Smooth muscle cell (in vitro differentiated cells): ENCODE data around the gene PACSIN2. TPM values are rescaled to one million over a fixed set of nuclear protein-coding genes. Genes with fewer than 3 reads are reported as not detected.
A peak's percentile ranks its signal among the peaks of the same experiment; 100 is the strongest.

Experiments used
- DNase-seq: peaks from one replicate; lab custom pipeline; 2025; ENCODE audit not compliant: unreplicated experiment; lab: John Stamatoyannopoulos, UW
- H2AFZ ChIP-seq: fragments of 200-600 bp; sonication (generic); 2 replicates; pipeline ENCODE4 v1.6.0; 2016; ENCODE audit warnings: antibody characterized with exemption, low read depth, mild to moderate bottlenecking
- H3F3A ChIP-seq: fragments of 200-600 bp; sonication (generic); 2 replicates; pipeline ENCODE4 v1.6.0; 2017; ENCODE audit warnings: antibody characterized with exemption, low read depth
- H3K27ac ChIP-seq: fragments of 200-600 bp; sonication (generic); 2 replicates; pipeline ENCODE4 v1.5.1; 2016; ENCODE audit warnings: low read depth, mild to moderate bottlenecking
- H3K27me3 ChIP-seq: fragments of 200-600 bp; sonication (generic); 2 replicates; pipeline ENCODE4 v1.6.1; 2016; ENCODE audit warnings: low read depth, mild to moderate bottlenecking
- H3K36me3 ChIP-seq: fragments of 200-600 bp; sonication (generic); 2 replicates; pipeline ENCODE4 v1.5.1; 2016; ENCODE audit warnings: low read depth
- H3K4me1 ChIP-seq: fragments of 200-600 bp; sonication (generic); 2 replicates; pipeline ENCODE4 v1.5.1; 2016; ENCODE audit warnings: low read depth
- H3K4me2 ChIP-seq: fragments of 200-600 bp; sonication (generic); 2 replicates; pipeline ENCODE4 v1.6.0; 2016; ENCODE audit warnings: mild to moderate bottlenecking
- H3K4me3 ChIP-seq: fragments of 200-600 bp; sonication (generic); 2 replicates; pipeline ENCODE4 v1.5.1; 2016; ENCODE audit warnings: mild to moderate bottlenecking
- H3K79me2 ChIP-seq: fragments of 200-600 bp; sonication (generic); 2 replicates; pipeline ENCODE4 v1.6.0; 2016; ENCODE audit warnings: low read depth, mild to moderate bottlenecking
- H3K9ac ChIP-seq: fragments of 200-600 bp; sonication (generic); 2 replicates; pipeline ENCODE4 v1.6.0; 2016; ENCODE audit warnings: low read depth
- H3K9me3 ChIP-seq: fragments of 200-600 bp; sonication (generic); replicated peaks from 2 replicates; pipeline ENCODE4 v1.5.1; 2016; ENCODE audit warnings: low read depth
- H4K20me1 ChIP-seq: fragments of 200-600 bp; sonication (generic); 2 replicates; pipeline ENCODE4 v1.6.0; 2016; ENCODE audit warnings: low read depth
- CTCF ChIP-seq: fragments of 200-600 bp; sonication (generic); IDR thresholded peaks from 2 replicates; pipeline ENCODE4 v1.5.1; 2017; ENCODE audit warnings: borderline replicate concordance, mild to moderate bottlenecking, antibody characterized with exemption; ENCODE audit not compliant: insufficient read depth, poor library complexity, severe bottlenecking
- WGBS: methylation state at CpG from one replicate; pipeline ENCODE4 v1.1.7; 2016; ENCODE audit warnings: low lambda C conversion rate; 5-methylcytosine and 5-hydroxymethylcytosine counted together
- polyA plus RNA-seq: library from polyadenylated mRNA; unstranded; fragments of >200 nt; fragmentation: Nextera tagmentation; extraction: Ambion mirVana; gene quantifications from 2 replicates; pipeline ENCODE4 v1.2.1, GENCODE V29; 2016
- total RNA-seq: library from RNA; depleted of rRNA; stranded (reverse); fragments of >200 nt; gene quantifications from 2 replicates; pipeline ENCODE4 v1.2.3, GENCODE V29; 2014

Gene PACSIN2
- total and polyA plus RNA-seq, 2 experiments from 2014 or later = 34.7 to 41.1 TPM

GRCh38 chr22:43006016-43006505, 8.9 kb downstream of the PACSIN2 start:
- no peaks in the 10 kb centered on the region for H3K9me3 ChIP-seq
- H3K4me2 ChIP-seq = no peak overlapping the region
- no peaks in the 10 kb centered on the region for H3K36me3 ChIP-seq
- H3K4me3 ChIP-seq = no peak overlapping the region
- peak overlapping the region; percentile 82 for H3K27ac ChIP-seq
- H3K4me1 ChIP-seq = peaks cover 32% of the 10 kb centered on the region
- H3K27me3 ChIP-seq = no peaks in the 10 kb centered on the region
- no peak overlapping the region for H3K9ac ChIP-seq
- peaks cover 91% of the 10 kb centered on the region for H4K20me1 ChIP-seq
- no peak overlapping the region for H2AFZ ChIP-seq
- no peak for TF ChIP-seq CTCF
- WGBS = over 99% methylated on average over 5 of the region's 5 CpGs
- H3F3A ChIP-seq = peaks cover 30% of the 10 kb centered on the region
- no peak for DNase-seq
- peaks cover 95% of the 10 kb centered on the region for H3K79me2 ChIP-seq

- Histone ChIP-seq H3K27me3 (no peaks in the 10 kb centered on the region), H3K36me3 (no peaks in the 10 kb centered on the region), H3K79me2 (peaks cover 95% of the 10 kb centered on the region), H3K27ac (peak overlapping the region; percentile 85), H3K4me2 (no peak overlapping the region), H3K4me3 (no peak overlapping the region), H3K4me1 (peaks cover 35% of the 10 kb centered on the region), H4K20me1 (peaks cover 92% of the 10 kb centered on the region), H3K9ac (no peak overlapping the region), H2AFZ (no peak overlapping the region), H3K9me3 (no peaks in the 10 kb centered on the region), H3F3A (peaks cover 30% of the 10 kb centered on the region)
- no peak for DNase-seq
- WGBS = 76% methylated on average over 2 of the region's 2 CpGs
- TF ChIP-seq CTCF = no peak
Observed at GRCh38 chr22:43005106-43005505, 9.8 kb downstream of the PACSIN2 start.

DNA sequence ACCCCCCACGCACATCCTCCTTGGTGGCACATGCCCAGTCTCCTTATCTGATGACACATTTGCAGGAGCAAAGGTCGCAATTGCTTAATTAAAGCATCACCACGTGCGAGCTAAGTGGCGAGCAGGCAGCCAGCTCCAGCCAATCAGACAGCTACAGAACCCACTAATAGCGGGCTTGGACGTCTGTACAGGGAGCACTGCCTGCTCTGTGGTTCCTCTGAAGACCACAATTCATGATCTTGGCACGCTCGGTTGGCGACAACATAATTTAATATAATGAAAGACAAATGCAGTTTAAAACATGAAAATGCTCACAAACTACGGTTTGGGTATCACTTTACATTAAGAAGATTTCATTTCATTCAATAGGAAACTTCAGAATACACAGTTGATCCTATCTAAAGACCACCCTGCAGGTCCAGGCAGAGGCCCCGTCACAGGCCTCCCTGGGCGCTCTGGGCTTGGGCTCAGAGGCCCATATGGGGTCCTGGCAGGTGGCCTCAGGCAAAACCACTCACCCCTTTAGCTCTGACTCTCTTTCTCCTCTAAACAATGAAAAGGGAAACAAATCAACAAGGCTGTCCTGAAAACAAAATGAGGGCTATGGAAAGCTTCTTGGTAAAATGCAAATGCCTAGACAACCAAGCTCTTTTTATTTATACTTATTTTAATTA, 10.4 kb downstream of the PACSIN2 start:
- Histone ChIP-seq H4K20me1 (peaks cover 92% of the 10 kb centered on the region), H3K4me1 (peaks cover 35% of the 10 kb centered on the region), H3K4me2 (peak overlapping the region; percentile 45), H3K9ac (no peak overlapping the region), H3K27ac (peak overlapping the region; percentile 85), H3K36me3 (no peaks in the 10 kb centered on the region), H3F3A (peaks cover 30% of the 10 kb centered on the region), H3K4me3 (no peak overlapping the region), H2AFZ (no peak overlapping the region), H3K9me3 (no peaks in the 10 kb centered on the region), H3K79me2 (peaks cover 95% of the 10 kb centered on the region), H3K27me3 (no peaks in the 10 kb centered on the region)
- no peak for DNase-seq
- 67% methylated on average over 13 of the region's 13 CpGs for WGBS
- TF ChIP-seq CTCF = no peak

DNA sequence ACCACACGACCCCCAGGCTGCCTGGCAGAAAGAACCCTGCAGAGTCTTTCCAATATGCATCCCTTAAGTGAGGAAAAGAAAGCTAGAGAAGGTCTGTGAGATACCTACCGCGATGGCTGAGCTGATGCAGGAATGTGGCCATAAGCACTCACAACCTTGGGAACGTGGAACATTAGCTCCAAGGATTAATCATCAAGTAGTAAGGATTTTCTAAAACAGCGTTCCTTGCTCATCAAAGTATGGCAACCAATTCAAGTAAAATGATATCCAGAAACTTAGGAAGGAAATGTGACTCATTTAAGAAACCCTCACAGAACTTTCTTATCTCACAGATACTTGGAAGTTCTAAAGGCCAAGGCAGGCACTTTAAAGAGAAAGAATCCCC, 12.8 kb downstream of the PACSIN2 start:
- TF ChIP-seq CTCF = no peak
- peak overlapping the region; percentile 85 for H3K27ac ChIP-seq
- 5% methylated on average over 5 of the region's 5 CpGs for WGBS
- no peak overlapping the region for H3K4me3 ChIP-seq
- H3F3A ChIP-seq = peaks cover 17% of the 10 kb centered on the region
- peaks cover 35% of the 10 kb centered on the region for H3K4me1 ChIP-seq
- H3K27me3 ChIP-seq = no peaks in the 10 kb centered on the region
- H3K4me2 ChIP-seq = peak overlapping the region; percentile 73
- peaks cover 71% of the 10 kb centered on the region for H4K20me1 ChIP-seq
- H3K36me3 ChIP-seq = no peaks in the 10 kb centered on the region
- H3K9ac ChIP-seq = peak overlapping the region; percentile 24
- H3K9me3 ChIP-seq = no peaks in the 10 kb centered on the region
- peaks cover 95% of the 10 kb centered on the region for H3K79me2 ChIP-seq
- H2AFZ ChIP-seq = no peak overlapping the region
- no peak for DNase-seq
